Activated T-cell treated with anti-CD3 and anti-CD28 coated beads, Interleukin-2, amount 50 U/mL, for 4 hours (primary cell): ENCODE data around the gene CATSPER4. TPM values are rescaled to one million over a fixed set of nuclear protein-coding genes. Genes with fewer than 3 reads are reported as not detected.
A peak's percentile ranks its signal among the peaks of the same experiment; 100 is the strongest.
"Not testable (repeated sequence)": the region's sequence is repeated elsewhere in the genome, so short reads cannot be mapped to it uniquely, and the experiment has no call there.

Experiments
- ATAC-seq, 2 donors: fragments of 200-7000 bp; cut with Tn5 transposase; one replicate each; pipeline ENCODE4 v1.10.0; 2021
- DNase-seq: peaks from one replicate; pipeline ENCODE4 v3.0.0-alpha.2; 2020
- H3K27me3 Mint-ChIP-seq: one replicate; pipeline ENCODE4 v1.8.0; 2021; ENCODE audit warnings: low read depth, mixed read lengths
- H3K36me3 Mint-ChIP-seq: one replicate; pipeline ENCODE4 v1.8.0; 2022; ENCODE audit warnings: mixed read lengths; ENCODE audit not compliant: insufficient read depth
- H3K4me1 Mint-ChIP-seq: one replicate; pipeline ENCODE4 v1.8.0; 2021; ENCODE audit warnings: low read depth, mixed read lengths
- H3K4me3 Mint-ChIP-seq: one replicate; pipeline ENCODE4 v1.8.0; 2021; ENCODE audit warnings: mild to moderate bottlenecking, moderate library complexity, mixed read lengths
- H3K9me3 Mint-ChIP-seq: one replicate; pipeline ENCODE4 v1.8.0; 2021; ENCODE audit warnings: mixed read lengths
- total RNA-seq, 3 donors: library from RNA; stranded (reverse); gene quantifications; one replicate each; pipeline ENCODE4 v1.2.1, GENCODE V29; 2021

The CATSPER4 gene
- total RNA-seq, 3 donors from 2014 or later = not detected

DNA sequence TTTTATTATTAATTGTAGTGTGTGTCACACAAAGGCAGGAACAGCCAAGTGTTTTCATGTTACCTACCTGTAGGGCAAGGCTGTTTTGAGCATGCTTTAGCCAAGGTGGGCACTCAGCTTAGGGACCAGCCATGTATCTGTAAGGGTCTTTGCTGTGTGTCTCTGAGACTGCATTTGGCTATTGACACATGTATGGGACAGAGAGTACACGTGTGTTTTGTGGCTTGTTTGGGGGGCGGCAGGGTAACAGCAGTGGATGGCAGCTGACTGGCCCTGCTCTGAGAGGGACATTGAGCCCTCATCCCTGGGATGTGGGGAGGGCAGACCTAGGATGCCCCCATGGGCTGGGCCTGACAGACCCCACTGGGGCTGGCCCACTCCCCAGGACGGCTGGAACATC is 6.9 kb downstream of the CATSPER4 start:
- Mint-ChIP-seq H3K4me3 (no peak overlapping the region), H3K36me3 (no peaks in the 10 kb centered on the region), H3K9me3 (no peaks in the 10 kb centered on the region), H3K4me1 (peaks cover 28% of the 10 kb centered on the region), H3K27me3 (peaks cover 2% of the 10 kb centered on the region)
- no peak for ATAC-seq
- no peak for DNase-seq

DNA sequence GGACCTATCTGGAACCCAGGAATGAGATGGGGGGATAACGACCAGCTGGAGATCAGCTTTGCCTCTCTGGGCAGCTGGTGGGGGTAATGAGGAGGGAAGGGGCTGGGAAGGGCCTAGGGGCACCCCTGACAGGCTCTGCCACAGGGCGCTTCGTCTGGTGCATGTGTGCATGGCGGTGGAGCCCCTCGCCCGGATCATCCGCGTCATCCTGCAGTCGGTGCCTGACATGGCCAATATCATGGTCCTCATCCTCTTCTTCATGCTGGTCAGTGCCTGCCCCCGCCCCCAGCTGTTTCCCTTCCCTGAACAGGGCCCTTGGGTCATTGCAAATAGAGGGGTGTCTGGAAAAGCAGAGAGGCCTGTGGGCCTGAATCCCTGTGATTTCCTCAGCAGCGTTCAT is 7.4 kb downstream of the CATSPER4 start:
- Mint-ChIP-seq H3K4me1 (peaks cover 33% of the 10 kb centered on the region), H3K4me3 (no peak overlapping the region), H3K9me3 (no peaks in the 10 kb centered on the region), H3K36me3 (no peaks in the 10 kb centered on the region), H3K27me3 (peaks cover 2% of the 10 kb centered on the region)
- DNase-seq (no peak), ATAC-seq (no peak)

DNA sequence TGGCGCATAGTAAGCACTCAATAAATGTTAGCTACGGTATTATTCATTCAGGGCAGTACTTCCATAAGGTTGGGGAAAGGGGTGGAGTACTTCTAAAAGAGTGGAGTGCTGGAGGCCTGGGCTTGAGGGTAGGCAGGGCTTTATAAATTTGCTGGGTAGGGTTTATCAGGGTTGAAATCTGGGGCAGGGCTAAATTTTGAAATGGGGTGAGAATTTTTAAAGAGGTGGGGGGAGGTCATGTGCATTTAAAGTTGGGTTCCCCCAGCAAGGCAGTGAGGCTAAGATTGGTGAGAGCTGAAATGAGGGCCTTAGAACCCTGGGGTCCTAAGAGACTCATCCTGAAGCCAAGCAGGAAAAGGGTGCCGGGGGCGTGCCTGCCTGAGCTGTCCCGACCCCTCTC is 10.0 kb downstream of the CATSPER4 start:
- Mint-ChIP-seq H3K27me3 (peaks cover 2% of the 10 kb centered on the region), H3K9me3 (no peaks in the 10 kb centered on the region), H3K4me3 (no peak overlapping the region), H3K36me3 (no peaks in the 10 kb centered on the region), H3K4me1 (peaks cover 37% of the 10 kb centered on the region)
- ATAC-seq (no peak), DNase-seq (no peak)

DNA sequence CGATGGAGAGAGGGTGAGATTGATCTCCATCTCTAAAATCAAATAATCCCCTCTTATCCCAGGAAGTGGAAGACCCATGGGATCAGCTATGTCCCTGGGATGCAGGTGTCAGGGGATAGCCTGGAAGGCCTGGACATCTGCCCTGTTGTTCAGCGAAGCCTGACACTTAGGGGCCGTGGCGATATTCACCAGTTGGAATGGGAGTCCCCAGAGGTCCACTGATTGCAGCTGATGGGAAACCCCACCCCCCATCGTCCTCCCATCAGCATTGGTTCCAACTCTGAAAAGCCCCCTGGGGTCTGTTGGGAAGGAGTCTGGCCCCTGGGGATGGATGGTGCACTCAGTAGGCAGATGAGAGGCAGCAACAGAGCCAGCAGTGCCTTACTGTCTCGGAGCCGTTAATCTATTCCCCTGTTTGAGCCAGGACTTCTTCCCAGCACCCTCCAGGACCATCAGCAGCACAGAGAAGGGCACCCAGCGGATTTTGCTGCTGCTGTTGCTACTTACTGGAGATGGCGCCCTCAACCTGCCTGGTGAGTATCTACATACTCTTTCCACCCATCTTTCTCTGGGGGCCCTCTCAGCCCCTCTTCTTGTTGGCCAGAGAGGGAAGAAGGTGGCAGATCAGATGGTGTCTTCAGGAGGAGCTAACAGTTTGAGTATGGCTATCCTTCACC is 13.4 kb downstream of the CATSPER4 start:
- Mint-ChIP-seq H3K4me3 (no peak overlapping the region), H3K27me3 (peaks cover 2% of the 10 kb centered on the region), H3K36me3 (no peaks in the 10 kb centered on the region), H3K4me1 (peaks cover 37% of the 10 kb centered on the region), H3K9me3 (no peaks in the 10 kb centered on the region)
- ATAC-seq (no peak), DNase-seq (no peak)

DNA sequence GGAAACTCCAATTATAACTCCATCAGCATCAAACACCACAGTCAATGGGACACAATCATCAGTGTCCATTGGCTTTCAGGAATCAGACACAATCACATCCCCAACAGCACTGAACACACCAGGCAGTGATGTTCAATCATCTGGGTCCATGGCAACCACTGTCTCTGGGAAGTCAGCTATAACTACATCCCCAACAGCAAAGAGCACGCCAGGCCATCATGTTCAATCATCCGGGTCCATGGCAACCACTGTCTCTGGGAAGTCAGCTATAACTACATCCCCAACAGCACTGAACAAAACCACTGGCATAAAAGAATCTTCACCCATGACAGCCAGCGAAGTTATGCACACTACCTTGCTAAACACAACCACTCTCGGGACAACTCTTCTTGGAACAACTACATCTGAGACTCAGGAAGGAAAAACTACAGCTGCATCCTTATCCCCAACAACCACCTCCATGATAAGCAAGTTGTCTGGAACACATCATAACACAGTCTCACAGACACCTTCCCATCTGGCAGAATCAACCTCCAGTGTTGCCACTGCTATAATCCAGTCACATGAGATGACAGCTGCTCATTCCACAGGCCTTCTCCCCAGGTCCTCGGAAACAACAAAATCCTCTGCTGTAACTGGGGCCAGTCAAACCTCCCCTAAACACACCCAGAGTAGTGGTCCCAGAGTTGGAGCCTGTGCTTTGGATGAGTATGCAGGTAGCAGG is 19.9 kb downstream of the CATSPER4 start:
- no peaks in the 10 kb centered on the region for H3K4me1 Mint-ChIP-seq
- DNase-seq = no peak
- no peaks in the 10 kb centered on the region for H3K9me3 Mint-ChIP-seq
- no peak for ATAC-seq
- H3K4me3 Mint-ChIP-seq = no peak overlapping the region
- no peaks in the 10 kb centered on the region for H3K27me3 Mint-ChIP-seq
- H3K36me3 Mint-ChIP-seq = no peaks in the 10 kb centered on the region

DNA sequence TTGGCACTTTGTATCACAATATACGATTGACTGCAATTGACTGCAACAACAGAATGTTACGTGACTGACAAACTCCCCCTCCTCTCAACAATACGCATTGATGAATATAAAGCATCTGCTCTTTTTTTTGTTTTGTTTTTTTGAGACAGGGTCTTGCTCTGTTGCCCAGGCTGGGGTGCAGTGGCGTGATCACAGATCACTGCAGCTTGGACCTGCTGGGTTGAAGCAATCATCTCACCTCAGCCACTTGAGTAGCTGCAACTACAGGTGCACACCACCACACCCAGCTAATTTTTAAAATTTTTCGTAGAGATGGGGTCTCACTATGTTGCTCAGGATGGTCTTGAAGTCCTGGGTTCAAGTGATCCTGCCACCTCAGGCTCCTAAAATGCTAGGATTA is 22.3 kb downstream of the CATSPER4 start:
- Mint-ChIP-seq H3K27me3 (no peaks in the 10 kb centered on the region), H3K9me3 (no peaks in the 10 kb centered on the region), H3K36me3 (no peaks in the 10 kb centered on the region), H3K4me1 (no peaks in the 10 kb centered on the region), H3K4me3 (no peak overlapping the region)
- DNase-seq (no peak), ATAC-seq (no peak)

DNA sequence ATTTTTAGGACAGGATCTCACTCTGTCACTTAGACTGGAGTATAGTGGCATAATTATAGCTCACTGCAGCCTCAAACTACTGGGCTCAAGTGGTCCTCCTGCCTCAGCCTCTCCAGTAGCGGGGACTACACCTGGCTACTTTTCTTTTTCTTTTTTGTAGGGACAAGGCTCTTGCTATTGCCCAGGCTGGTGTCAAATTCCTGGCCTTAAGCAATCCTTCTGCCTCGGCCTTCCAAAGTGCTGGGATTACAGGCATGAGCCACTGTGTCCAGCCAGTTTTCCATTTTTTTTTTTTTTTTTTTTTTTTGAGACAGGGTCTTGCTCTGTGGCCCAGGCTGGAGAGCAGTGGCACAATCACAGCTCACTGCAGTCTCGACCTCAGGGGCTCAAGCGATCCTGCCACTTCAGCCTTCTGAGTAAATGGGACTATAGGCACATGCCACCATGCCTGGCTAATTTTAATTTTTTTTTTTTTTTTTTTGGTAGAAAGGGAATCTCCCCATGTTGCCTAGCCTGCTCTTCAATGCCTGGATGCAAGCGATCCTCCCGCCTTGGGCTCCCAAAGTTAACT is 23.0 kb downstream of the CATSPER4 start:
- ATAC-seq = no peak
- H3K4me3 Mint-ChIP-seq = no peak overlapping the region
- no peak for DNase-seq
- H3K9me3 Mint-ChIP-seq = no peaks in the 10 kb centered on the region
- H3K4me1 Mint-ChIP-seq = no peaks in the 10 kb centered on the region
- H3K36me3 Mint-ChIP-seq = no peaks in the 10 kb centered on the region
- H3K27me3 Mint-ChIP-seq = no peaks in the 10 kb centered on the region

DNA sequence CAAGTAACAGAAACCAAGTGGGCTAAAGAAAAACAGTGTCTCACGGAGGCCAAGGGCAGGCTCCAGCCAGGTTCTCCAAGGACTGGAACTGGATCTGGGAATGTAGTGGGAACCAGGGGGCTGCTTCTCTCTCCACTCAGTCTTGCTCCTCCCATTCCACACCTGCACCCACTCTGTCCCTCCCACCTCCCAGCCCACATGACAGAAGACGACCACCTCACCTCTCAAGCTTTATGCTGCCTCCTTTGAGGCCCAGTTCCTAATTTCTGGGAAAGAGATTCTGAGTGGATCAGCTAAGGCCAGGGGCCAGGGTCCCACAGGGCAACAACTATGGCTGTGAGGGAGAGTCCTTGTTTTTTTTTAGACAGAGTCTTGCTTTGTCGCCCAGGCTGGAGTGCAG is 24.8 kb downstream of the CATSPER4 start:
- no peak for ATAC-seq
- no peak for DNase-seq
- Mint-ChIP-seq H3K9me3 (no peaks in the 10 kb centered on the region), H3K36me3 (no peaks in the 10 kb centered on the region), H3K4me3 (no peak overlapping the region), H3K4me1 (no peaks in the 10 kb centered on the region), H3K27me3 (no peaks in the 10 kb centered on the region)

DNA sequence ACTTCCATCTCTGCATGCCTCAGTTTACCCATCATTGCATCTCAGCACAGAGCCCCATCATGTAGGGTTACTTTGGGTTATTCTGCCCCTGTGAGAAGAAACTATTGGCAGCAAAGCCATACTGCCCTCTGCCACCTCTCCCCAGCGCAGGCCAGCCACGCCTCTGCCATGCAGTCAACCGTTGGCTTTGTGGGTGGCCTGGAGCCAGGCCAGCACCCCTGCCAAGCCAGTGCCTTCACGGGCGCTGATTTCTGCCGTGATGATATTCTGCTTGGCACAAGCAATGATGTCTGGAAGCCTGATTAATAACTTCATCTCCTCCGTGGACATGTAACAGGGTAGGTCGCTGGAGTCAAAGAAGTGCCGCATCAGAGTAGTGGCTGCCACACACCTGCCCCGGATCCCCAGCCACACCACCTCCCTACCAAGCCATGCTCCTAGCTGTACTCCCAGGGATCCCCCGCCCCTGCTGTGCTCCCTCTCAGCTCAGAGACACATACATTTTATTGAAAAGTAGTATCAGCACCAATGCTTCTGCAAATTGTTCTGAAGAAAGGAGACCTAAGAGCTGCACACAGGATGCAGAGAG is 28.6 kb downstream of the CATSPER4 start:
- Mint-ChIP-seq H3K4me1 (no peaks in the 10 kb centered on the region), H3K36me3 (no peaks in the 10 kb centered on the region), H3K9me3 (no peaks in the 10 kb centered on the region), H3K27me3 (peaks cover under 1% of the 10 kb centered on the region), H3K4me3 (no peak overlapping the region)
- no peak for ATAC-seq
- DNase-seq = no peak

DNA sequence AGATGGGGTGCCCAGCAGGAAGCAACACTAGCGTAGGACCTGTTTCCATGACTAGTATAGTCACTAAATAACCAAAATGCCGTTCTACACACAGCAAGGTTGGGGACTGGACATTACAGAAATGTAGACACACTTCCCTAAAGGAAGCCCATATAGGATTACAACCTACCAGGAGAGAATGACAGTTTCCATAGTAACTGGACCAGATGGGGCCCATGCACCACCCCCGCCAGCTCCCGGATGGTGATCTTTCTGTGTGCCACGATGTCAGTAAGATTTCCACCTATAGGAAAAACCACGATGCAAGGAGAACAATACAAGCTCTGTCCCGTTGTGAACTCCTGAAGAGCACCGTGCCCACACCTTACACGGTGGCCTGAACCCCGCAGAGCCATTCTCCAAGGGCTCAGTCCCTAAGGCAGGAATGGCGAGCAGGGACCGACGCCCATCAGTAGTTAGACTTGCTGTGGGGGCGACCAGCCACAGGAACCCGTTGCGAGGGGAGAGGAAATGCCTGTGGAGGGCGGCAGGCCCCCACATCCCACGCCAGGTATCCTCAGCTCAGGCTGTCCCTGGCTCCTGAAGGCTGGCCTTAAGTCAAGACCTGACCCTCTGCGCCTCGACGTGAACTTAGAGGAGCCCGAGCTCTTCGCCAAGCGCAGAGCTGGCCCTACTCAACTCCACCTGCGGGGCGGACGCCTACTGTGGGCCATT is 30.0 kb downstream of the CATSPER4 start:
- H3K36me3 Mint-ChIP-seq = no peaks in the 10 kb centered on the region
- no peaks in the 10 kb centered on the region for H3K9me3 Mint-ChIP-seq
- ATAC-seq = no peak
- peaks cover 7% of the 10 kb centered on the region for H3K27me3 Mint-ChIP-seq
- no peak overlapping the region for H3K4me3 Mint-ChIP-seq
- no peaks in the 10 kb centered on the region for H3K4me1 Mint-ChIP-seq
- DNase-seq = no peak

DNA sequence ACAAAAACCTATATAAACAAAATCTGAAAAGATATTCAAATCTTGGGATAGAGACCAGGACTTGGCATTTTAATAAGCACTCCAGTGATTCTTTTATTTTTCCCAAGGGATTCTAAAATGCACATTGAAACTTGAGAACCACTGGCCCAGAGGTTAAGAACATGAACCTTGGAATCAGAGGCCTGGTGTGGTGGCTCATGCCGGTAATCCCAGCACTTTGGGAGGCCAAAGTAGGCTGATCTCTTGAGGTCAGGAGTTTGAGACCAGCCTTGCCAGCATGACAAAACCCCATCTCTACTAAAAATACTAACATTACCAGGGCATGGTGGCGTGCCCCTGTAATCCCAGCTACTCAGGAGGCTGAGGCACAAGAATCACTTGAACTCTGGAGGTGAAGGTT is 30.7 kb downstream of the CATSPER4 start:
- H3K27me3 Mint-ChIP-seq = peaks cover 15% of the 10 kb centered on the region
- no peaks in the 10 kb centered on the region for H3K9me3 Mint-ChIP-seq
- no peak overlapping the region for H3K4me3 Mint-ChIP-seq
- peaks cover 4% of the 10 kb centered on the region for H3K4me1 Mint-ChIP-seq
- DNase-seq (no peak), ATAC-seq (no peak)
- no peaks in the 10 kb centered on the region for H3K36me3 Mint-ChIP-seq

DNA sequence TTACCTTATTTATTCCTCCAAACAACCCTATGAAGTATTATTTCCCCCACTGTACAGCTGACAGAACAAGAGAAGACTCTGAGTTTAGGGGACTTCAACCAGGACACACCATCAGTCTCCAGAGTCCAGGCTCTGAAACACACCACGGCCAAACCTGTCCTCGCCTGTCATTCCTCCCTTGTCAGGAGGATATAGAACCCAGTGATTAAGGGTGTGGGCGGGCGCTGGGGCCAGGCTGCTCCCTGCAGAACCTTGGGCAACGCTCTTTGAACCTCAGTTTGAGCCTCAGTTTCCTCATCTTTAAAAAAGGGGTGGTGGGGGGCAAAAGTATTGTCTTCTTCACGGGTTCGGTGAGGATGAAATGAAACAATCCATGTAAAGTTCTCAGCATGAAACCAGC is 34.2 kb downstream of the CATSPER4 start:
- Mint-ChIP-seq H3K4me3 (peak overlapping the region; percentile 49), H3K9me3 (no peaks in the 10 kb centered on the region), H3K27me3 (peaks cover 19% of the 10 kb centered on the region), H3K36me3 (no peaks in the 10 kb centered on the region), H3K4me1 (peaks cover 6% of the 10 kb centered on the region)
- DNase-seq = no peak
- ATAC-seq = no peak

DNA sequence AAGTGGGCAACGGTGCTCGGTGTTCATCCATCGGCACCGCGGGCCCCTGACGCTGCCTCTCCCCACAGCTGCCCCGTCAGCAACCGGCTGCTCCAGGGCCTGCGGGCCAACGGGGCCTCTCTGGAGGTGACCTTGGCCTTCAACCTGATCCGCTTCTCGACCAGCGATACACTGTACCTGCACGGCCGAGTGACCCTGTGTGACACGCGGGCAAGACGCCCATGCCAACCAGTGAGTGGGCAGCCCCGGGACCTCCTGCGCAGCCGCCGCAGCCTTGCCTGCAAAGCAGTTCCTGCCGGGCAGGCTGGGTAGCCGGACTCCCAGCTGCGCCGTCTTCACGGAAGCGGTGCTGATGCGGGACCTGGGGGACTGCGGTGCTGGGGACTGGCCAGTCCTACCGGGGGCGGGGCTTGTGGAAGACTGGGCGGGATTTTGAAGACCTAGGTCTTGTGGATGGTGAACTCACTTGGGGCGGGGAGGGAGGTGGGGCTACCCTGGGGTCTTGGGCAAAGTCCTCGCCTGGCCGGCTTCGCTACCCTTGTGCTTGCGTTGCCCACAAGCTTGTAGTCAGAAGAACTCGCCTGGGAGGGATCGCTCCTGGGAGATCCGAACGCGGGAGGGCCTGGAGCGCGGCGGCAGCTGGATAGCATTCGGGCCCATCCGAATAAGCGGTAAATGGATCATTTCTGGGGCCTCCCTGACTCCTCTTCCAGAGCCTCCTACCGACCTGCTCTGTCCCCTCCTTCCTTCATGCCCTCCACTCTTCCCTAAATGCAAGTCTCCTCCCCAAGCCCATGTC is 34.8 kb downstream of the CATSPER4 start:
- Mint-ChIP-seq H3K27me3 (peaks cover 19% of the 10 kb centered on the region), H3K9me3 (no peaks in the 10 kb centered on the region), H3K4me1 (peaks cover 6% of the 10 kb centered on the region), H3K36me3 (no peaks in the 10 kb centered on the region), H3K4me3 (peak overlapping the region; percentile 49)
- DNase-seq (peak; percentile 19), ATAC-seq (peak; percentile 87 to 88)

DNA sequence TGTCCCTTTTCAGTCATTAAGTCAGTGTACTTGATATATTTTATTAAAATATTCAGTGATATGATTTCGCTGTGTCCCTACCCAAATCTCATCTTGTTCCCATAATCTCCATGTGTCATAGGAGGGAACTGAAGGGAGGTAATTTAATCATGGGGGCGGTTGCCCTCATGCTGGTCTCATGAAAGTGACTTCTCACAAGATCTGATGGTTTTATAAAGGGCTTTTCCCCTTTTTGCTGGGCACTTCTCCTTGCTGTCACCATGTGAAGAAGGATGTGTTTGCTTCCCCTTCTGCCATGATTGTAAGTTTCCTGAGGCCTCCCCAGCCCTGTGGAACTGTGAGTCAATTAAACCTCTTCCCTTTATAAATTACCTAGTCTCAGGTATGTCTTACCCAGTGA is 40.3 kb downstream of the CATSPER4 start:
- H3K27me3 Mint-ChIP-seq, H3K4me3 Mint-ChIP-seq, ATAC-seq, H3K9me3 Mint-ChIP-seq, DNase-seq, H3K36me3 Mint-ChIP-seq: not testable (repeated sequence)
- H3K4me1 Mint-ChIP-seq = peaks cover 17% of the 10 kb centered on the region
